DMS79 treated with DMSO at 0.1 percent for 48 hours (cell line): ENCODE data around the gene ITPK1.
A peak's percentile ranks its signal among the peaks of the same experiment; 100 is the strongest.

Experiments used
- DNase-seq: peaks from one replicate; lab custom pipeline; 2025; lab: John Stamatoyannopoulos, UW

The ITPK1 gene

DNA sequence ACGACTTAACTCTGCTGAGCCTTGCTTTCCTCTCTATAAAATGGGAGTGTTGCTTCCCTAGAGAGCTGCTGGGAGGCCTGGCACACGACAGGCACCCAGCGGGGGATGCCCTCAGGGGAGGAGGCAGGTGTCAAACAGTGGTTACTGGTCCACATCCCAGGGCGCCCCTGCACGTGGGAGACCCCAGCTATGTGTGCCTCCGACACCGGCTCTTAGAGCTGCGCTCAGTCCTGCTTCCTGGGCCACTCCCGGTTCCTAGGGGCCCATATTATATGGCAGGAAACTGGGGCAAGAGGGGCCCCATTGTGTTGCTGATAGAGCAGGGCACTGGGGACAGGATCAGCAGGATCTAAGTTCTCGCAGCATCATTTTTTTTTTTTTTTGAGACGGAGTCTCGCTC, 145.5 kb downstream of the ITPK1 start:
- no peak for DNase-seq

DNA sequence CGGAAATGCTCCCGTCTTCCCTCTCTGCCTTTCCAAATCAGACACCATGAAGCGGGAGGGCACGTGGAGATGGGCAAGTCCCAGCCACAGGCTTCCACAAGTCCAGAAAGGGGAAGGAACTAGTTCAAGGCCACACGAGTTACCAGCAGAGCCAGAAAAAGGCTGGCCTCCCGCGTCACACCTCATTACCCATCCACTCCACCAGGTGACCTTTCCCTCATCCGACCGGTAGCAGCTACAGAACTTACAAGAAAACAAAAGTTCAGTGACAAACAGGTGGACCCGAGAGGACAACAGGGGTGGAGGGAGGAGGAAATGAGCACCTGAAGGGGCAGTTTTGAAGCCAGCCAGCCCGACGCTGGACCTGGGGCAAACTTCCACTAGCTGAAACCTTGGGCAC, 145.9 kb downstream of the ITPK1 start:
- no peak for DNase-seq

DNA sequence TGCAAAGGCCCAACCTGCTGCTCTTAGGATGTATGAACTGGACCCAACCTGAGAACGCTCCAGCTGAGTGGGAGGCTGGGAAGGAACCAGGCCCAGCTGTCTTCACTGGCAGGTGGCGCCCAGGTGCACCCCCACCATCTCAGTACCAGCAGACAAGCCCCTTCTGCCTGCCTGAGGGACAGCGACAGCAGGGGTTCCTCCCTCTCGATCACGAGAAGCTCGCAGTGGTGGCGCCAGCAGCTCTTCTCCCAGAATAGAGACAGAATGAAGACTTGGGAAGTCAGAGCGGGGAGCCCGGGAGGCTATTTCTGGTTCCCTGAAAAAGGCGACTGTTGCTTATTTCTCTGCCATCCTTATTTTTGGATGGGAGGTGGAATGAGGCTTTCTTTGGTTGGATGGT, 146.3 kb downstream of the ITPK1 start:
- DNase-seq: no peak

DNA sequence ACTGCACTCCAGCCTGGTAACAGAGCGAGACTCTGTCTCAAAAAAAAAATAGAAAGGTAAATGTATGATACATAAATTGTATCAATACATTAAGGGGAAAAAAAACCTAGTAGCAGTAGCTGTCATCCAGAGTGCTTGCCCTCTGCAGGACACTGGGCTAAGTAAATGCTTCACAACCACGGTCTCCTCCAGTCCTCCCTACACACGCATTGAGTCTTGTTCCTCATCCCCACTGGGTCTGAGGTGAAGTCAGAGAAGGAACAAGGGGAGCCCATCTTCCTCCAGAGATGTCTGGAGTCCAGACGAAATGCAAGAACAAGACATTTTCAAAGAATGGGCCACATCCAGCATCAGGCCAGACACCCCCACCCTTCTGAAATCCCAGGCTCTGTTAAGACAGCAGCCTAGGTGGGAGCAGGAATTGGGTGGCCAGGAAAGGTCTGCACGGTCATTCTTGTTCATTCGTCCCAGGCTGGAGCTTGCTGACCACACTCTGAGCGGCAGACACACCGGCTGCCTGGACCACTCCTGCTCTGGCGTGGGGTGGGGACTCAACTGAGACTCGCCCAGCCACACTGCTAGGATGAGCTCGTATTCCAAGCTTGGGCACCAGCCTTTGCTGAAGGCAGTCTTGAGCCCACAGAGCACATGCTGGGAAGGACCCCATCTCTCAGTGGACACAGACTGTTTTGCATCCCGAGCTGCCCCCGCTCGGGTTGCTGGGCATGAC, 147.3 kb downstream of the ITPK1 start:
- no peak for DNase-seq

DNA sequence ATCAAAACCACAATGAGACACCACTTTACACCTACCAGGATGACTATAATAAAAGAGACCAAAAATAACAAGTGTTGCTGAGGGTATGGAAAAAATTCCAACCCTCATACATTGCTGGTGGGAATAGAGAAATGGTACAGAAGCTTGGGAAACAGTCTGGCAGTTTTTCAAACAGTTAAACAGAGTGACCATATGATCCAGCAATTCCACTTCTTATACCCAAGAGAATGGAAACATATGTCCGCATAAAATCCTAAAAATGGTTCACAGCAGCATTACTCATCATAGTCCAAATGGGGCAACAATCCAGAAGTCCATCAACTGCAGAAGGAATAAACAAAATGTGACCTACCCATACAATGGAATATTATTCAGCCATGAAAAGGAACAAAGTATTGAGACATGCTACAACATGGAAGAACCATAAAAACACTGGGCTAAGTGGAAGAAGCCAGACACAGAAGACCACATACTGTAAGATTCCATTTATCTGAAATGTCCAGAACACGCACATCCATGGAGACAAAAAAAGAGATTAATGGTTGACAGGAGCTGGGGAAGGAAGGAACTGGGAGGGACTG, 148.3 kb downstream of the ITPK1 start:
- no peak for DNase-seq

DNA sequence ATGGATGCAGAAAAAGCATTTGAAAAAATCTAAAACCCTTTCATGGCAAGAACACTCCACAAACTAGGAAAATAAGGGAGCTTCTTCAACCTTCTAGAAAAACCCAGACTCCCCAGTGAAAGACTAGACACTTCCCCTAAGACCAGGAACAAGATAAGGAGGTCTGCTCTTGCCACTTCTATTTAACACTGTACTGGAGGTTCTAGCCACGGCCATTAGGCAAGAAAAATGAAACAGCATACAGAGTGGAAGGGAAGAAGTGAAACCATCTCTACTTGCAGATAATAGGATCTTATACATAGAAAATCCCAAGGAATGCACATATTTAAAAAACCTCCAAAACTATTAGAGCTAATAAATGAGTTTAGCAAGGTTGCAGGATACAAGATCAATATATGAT, 150.4 kb downstream of the ITPK1 start:
- no peak for DNase-seq

DNA sequence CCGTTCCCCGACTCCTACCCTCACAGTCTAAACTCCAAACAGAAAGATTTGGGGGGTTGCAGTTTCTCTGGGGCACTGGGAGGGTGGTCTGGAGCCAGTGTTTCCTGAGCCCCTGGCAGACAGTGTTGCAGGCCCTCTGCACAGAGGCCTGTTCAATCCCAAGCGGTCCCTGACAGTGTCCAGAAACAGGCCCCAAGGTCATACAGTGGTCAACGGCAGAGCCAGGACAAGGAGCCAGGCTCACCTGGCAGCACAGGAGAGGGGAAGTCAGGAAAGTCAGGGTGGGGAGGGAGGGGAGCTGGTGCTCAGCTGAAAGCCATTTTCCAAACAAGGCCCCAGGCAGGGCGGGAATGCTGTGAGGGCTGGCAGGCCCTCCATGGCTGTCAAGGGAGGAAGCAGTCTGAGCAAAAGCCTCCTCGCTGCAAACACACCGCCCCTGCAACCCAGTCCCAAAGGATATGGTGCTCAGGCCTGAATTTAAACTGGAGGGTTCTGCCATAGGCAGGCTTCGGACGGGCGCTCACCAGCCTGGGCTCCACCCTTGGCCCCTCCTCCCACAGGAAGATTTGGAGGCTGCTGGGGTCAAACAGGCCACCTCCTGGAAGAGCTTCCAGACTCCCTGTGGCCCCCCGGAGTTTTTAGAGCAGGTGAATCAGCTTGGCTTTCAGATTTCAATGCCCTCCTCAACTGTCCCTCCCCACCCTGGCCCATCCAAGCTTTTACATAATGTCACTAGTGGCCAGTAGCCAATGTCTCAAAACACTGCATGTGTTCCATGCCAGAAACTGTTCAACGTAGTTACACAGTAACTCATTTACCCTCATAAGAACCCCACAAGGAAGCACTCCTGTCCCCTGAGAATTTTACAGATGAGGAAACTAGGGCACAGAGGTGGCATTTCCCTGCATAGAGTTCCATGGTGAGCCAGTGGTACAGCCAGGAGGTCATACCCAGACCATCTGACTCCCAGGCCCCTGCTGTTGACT, 151.3 kb downstream of the ITPK1 start:
- no peak for DNase-seq

DNA sequence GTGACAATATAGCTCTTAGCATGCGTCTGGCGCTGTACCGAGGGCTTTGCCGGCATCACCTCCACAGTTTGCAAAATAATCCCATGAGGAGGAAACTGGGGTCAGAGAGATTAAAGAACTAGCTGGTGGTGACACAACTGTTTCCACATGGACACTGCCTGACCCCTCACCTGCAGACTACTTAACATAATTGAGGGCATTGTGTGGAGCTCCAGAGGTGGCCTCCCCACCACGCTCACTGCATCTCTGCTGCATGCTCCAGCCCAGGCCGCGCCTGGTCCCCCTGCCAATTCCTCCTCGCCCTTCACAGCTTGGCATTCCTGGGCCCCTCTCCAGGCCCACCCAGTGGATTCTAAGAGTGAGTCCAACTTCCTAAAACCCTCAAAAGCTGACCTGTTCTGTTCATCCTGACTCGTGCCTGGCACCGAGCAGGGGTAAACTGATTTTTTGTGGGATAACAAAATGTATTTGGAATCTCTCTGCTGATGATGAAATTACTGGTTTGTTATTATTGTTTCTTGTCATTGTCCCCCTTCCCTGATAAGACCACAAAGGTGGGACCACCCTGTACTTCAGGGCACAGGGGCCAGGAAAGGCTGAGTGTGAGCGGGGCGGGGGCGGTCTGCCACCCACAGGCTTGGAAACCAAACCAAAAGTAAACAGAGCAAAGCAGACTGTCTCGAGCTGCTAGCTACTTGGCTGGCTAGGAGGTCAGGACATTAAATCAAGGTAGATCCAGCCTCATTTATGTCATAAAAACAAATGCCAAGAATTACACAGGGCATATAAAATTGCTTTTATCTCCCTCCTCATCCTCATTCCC, 152.2 kb downstream of the ITPK1 start:
- DNase-seq: no peak

DNA sequence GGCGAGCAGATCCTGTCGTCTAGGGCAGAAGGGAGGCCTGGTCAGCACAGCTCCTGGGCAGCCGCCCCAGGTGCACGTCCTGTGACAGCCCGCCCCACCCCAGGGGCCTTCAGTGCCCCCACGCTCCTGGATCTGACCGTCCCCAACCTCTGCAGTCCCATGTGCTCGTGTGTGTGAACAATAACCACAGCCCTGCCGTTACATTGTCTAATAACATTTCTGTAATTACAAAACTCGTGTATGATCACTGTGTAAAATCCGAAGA, 153.0 kb downstream of the ITPK1 start:
- no peak for DNase-seq

DNA sequence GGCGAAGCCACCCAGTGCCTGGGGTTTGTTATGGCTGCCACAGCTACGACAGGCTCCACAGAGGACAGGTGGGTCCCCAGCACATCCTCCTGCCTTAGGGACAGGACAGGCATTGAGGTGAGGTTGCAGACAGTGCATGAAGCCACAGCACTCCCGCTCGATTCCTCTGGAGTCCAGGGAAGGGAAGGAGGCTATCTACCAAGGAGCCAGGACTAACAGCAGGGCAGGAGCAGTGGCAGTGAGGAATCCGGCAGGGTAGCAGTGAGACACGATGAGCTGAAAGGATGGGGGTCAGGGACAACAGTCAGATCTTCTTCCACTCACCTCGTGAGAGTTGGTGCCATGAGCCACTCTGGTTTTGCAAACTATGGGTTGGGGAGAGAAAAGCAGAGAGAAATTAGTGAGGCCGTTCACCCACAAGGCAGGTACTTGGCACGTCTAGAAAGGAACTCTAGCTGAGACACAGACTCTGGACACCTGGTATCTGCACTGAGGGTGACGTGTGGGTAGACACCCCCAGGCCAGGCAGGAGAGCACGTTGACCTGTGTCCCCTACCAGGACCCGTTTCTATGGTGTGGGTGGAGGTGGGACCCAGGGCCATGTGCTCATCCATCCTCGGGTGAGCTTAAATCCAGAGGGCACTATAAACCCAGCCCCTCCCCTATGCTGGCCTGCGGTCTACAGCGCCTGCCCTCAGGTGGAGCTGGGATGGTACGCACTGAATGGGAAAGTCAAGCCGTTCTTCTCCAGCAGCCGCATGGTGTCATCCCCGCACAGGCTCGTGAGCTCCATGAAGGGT, 153.5 kb downstream of the ITPK1 start:
- no peak for DNase-seq

DNA sequence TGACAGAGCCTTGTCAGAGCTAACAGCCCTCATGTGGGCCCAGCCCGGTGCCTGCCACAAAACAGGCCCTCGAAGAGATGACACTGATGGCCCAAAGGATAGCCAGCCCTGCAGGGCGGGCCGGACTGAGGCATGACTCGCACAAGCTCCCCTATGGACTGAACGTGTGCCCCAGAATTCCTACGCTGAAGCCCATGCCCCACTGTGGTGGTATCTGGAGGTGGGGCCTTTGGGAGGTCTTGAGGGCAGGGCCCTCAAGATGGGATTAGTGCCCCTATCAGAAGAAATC, 154.2 kb downstream of the ITPK1 start:
- no peak for DNase-seq

DNA sequence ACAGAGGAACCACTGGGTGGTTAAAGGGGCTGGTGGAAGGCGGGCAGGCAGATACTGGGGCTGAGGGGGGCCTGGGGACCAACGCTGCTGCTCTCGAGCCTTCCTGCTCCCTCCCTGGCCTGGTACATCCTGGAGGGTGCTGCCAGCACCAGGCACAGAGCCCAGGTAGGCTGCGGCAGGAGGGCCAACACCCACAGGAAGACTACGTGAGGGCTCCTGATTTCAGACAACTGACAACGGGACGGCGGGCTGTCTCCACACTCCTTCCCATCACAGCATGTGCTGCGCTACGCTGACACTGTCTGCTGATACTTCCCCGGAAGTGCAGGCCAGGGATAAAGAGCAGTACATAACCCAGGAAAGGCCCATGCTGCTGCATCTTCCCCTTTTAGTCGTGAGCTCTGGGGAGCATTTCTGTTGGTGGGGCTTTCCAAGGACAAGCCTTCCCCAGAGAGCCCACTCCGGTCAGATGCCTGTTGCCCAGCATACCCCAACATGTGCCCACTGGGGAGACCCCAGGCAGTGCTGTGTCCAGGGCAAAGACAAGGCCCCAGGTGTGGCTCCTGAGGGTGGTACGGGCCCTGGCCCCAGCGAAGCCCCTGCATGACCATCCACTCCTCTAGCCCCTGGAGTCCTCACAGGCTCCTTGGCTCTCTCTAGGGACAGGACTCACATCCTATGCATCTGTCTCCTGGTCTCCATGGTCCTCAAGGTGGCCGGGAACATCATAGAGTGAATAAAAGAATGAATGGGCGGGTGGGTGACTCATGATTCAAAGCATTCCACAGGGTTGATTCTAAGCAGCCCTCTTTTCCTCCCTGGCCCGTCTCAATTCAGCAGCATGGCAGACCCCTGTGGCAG, 154.8 kb downstream of the ITPK1 start:
- no peak for DNase-seq

DNA sequence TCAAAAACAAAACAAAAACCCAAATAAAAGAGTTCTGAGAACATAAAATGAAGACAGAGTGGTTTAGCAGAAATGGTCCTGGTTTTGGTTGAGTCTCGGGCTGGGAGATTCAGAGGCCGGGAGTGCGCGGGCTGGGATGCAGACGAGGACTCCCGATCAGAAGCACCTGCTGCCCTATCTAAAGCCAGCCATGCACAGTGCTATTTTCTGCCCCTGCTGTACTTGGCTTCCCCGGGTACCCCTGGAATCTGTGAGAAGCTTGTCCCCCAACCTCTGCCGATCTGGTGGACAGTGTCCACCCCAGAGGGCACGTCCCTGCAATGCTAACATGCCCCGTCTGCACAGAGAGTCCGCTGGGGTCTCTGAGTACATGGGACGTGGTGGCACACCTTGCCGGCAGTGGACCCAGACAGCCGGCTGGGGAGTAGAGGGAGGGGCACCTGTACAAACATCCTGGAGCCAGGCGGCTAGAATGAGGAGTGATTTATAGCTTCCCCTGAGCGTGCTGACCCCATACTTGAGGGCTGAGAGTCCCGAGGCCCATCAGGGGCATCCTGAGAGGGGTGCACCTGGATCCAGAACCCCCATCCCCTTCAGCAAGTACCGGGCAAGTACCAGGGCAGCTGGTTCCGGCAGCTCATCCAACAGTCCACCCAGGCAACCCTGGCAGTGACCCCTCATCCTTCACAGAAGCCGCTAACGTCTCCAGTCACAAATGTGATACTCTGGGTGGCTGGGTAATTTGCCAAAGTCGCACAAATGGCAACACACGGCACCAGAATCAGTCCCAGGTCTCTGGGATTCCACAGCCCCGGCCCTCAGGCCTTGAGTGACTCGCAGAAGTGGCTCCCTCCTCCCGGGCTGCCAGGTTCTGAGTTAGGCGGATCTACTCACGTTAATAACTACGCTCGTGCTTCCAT, 155.7 kb downstream of the ITPK1 start:
- DNase-seq: no peak

DNA sequence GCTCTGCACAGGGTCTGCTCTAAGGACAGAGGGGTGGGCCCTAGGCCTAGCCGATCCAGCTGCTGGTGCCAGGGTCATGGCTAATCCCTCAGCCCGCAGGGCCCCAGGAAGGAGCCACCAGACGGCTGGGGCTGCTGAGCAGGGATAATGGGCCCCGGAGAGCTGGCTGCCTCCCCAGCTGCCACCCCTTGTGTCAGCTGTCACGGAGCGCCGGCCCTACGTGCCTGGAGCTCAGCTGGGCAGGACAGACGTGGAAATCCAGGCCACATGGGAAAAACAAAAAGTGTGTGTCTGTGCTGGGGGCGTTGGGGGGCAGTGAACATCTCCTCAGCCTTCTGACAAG, 156.6 kb downstream of the ITPK1 start:
- no peak for DNase-seq

DNA sequence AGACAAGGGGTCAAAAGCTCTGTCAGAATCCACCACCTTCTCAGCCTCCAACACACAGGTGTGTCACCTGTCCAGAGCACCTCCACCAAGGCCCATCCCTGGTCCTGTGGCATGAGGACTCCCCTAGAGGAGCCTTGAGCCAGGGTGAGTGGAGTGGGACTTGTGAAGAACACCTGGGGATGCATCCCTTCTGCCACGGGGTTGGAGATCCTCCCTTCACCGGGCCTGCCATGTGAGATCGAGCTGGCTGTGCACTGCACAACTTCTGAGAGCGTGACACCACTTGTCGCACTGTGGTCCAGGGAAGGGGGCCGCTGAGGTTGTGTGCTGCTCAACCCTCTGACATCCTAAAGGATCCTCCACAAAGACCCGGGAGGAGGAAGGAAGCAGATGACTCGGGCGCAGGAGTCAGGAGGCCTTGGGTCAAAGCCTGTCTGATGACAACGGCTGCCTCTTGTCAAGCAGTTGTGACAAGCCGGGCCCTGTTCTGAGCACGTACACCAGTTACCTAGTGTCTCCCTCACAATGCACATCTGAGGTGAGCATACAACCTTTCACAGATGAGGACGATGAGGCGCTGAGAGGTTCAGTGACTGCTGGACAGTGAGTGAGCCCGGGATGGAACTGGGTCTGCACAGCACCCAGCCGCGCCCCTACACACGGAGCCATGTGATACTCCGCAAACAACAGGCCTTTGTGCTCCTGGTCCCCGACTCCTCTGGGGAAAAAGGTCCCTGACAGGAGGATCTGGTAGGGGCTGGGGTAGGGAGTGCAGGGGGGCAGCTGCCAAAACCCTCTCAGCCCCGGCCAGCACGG, 157.1 kb downstream of the ITPK1 start:
- no peak for DNase-seq

DNA sequence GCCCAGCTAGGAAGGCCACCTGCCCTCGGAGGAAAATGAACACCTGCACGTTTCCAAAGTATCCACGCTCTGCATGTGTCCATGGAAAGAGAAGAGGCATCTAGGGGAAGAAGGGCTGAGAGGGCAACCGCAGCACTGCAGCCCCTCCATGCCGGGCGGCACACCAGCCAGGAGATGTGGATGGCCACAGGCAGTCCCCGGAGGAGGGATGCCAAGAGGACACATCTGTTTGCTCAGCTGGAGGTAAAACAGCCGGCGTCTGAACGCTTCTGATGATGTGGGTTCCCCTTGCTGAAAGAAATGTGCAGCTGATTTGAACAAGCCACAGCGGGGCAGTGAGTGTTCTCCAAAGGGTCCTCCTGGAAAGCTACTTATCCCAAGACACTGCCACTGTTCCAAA, 158.8 kb downstream of the ITPK1 start:
- DNase-seq: peak; percentile 78

DNA sequence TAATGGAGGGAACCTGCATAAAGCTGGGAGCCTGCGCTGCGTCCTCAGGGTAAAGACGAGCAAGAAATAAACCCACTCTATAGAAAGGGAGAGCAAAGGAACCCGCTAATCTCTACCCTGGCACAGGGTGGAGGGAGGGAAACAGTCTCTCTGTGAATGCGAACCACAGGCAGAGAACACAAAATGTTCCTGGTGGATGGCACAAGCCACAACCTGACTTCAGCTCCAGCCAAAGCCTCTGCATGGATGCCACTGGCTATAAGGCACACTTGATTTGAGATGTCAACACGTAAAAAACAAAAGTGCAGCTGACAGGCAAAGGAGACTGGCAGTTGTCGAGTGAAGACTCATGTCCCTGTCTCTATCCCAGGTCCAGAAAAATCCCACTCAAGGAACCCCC, 160.3 kb downstream of the ITPK1 start:
- DNase-seq: no peak

DNA sequence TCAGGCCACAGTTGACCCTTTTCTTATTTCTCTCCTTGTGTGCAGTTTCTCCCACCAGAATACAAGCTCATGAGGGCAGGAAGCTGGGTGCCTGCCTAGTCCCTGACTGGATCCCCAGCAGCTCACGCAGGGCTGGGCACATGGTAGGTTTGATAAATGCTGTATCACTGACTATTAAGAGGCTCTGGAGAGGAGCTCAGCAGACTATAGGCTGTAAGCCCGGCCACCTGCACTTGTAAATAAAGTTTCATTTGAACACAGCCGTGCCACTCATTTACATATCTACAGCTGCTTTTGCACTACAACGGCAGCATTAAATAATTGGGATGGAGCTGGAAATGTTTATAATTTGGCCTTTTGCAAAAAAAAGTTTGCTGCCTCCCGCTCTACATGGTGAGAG, 160.8 kb downstream of the ITPK1 start:
- no peak for DNase-seq

DNA sequence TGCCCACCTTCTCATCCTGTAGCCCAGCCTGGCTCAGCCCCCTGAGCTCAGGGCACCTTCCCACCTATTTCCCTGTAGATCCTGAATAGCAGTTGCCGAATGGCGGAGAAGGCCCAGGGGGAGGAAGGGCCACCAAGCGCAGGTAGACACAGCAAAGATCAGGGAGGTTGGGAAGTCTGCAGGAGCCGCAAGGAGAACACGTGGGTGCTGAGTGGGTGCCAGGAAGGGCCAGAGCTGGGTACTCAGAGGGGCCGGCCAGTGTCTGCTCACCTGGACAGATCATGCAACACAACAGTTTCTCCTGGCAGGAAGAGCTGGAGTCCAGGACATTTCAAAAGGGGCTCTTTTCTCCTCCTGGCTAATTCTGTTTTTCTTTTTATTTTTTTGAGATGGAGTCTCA, 162.2 kb downstream of the ITPK1 start:
- no peak for DNase-seq
